ENCODE measurements around the gene THBS2. TPM values are rescaled to one million over a fixed set of nuclear protein-coding genes. Genes with fewer than 3 reads are reported as not detected.

The THBS2 gene
- total RNA-seq, 6 experiments from 2014 or later = 2.7 to 28.7 (median 7.8) TPM

- DNase-seq = peak in 1 of 3 donors; percentile 28
- Histone ChIP-seq H3K4me1 (no peaks in the 10 kb centered on the region), H3K9me3 (no peaks in the 10 kb centered on the region), H3K4me3 (no peak overlapping the region), H3K36me3 (no peaks in the 10 kb centered on the region), H3K27ac (no peak overlapping the region), H3K27me3 (no peaks in the 10 kb centered on the region)
- intact Hi-C loops (cut with DNase I) = no loop called here
- TF ChIP-seq POLR2A (IDR thresholded peaks at IDR 0.05) (no peak), CTCF (IDR thresholded peaks at IDR 0.05) (no peak)
- 68% methylated on average over 6 of the region's 16 CpGs for WGBS (ENCODE audit: insufficient coverage, low coverage, low lambda C conversion rate, missing lambda C conversion rate)
- ATAC-seq = no peak
Measured at GRCh38 chr6:169169941-169170582, 83.6 kb downstream of the THBS2 start.

GRCh38 chr6:169169375-169169774, 84.3 kb downstream of the THBS2 start:
- Histone ChIP-seq H3K9me3 (no peaks in the 10 kb centered on the region), H3K27me3 (no peaks in the 10 kb centered on the region), H3K4me1 (no peaks in the 10 kb centered on the region), H3K4me3 (no peak overlapping the region), H3K36me3 (no peaks in the 10 kb centered on the region), H3K27ac (no peak overlapping the region)
- ATAC-seq = peak in 1 of 4 donors; percentile 22
- intact Hi-C loops (cut with DNase I) = no loop called here
- whole genome bisulfite sequencing (ENCODE audit: insufficient coverage, low coverage, low lambda C conversion rate, missing lambda C conversion rate) = 73% methylated on average over 5 of the region's 17 CpGs
- peak in 1 of 3 donors; percentile 40 for DNase-seq
- no peak for TF ChIP-seq CTCF (IDR thresholded peaks at IDR 0.05)
- TF ChIP-seq POLR2A (IDR thresholded peaks at IDR 0.05) = no peak

GRCh38 chr6:169168706-169169105, 84.9 kb downstream of the THBS2 start:
- Histone ChIP-seq H3K36me3 (no peaks in the 10 kb centered on the region), H3K4me3 (no peak overlapping the region), H3K27me3 (no peaks in the 10 kb centered on the region), H3K4me1 (no peaks in the 10 kb centered on the region), H3K27ac (peak overlapping the region in 2 of 3 donors; percentile 6 to 51), H3K9me3 (no peaks in the 10 kb centered on the region)
- ATAC-seq = no peak
- intact Hi-C loops (cut with DNase I) = no loop called here
- DNase-seq = no peak
- 69% methylated on average over 14 of the region's 16 CpGs for WGBS (ENCODE audit: insufficient coverage, low coverage, low lambda C conversion rate, missing lambda C conversion rate)
- TF ChIP-seq CTCF (IDR thresholded peaks at IDR 0.05) (no peak), POLR2A (IDR thresholded peaks at IDR 0.05) (no peak)

GRCh38 chr6:169168302-169168630, 85.4 kb downstream of the THBS2 start:
- Histone ChIP-seq H3K36me3 (no peaks in the 10 kb centered on the region), H3K4me3 (no peak overlapping the region), H3K9me3 (no peaks in the 10 kb centered on the region), H3K4me1 (no peaks in the 10 kb centered on the region), H3K27me3 (no peaks in the 10 kb centered on the region), H3K27ac (peak overlapping the region in 2 of 3 donors; percentile 6 to 51)
- ATAC-seq (no peak), DNase-seq (no peak)
- WGBS (ENCODE audit: insufficient coverage, low coverage, low lambda C conversion rate, missing lambda C conversion rate) = 82% methylated on average over 15 of the region's 15 CpGs
- TF ChIP-seq POLR2A (IDR thresholded peaks at IDR 0.05) (no peak), CTCF (IDR thresholded peaks at IDR 0.05) (no peak)
- intact Hi-C loops (cut with DNase I) = no loop called here
